SK-N-DZ (cell line): Measurements from ENCODE around the gene PRKCE.
A peak's percentile ranks its signal among the peaks of the same experiment; 100 is the strongest.

ENCODE experiments used
- DNase-seq: peaks from one replicate; pipeline ENCODE4 v3.0.0-alpha.2; 2015; ENCODE audit warnings: low spot score

The PRKCE gene

DNA sequence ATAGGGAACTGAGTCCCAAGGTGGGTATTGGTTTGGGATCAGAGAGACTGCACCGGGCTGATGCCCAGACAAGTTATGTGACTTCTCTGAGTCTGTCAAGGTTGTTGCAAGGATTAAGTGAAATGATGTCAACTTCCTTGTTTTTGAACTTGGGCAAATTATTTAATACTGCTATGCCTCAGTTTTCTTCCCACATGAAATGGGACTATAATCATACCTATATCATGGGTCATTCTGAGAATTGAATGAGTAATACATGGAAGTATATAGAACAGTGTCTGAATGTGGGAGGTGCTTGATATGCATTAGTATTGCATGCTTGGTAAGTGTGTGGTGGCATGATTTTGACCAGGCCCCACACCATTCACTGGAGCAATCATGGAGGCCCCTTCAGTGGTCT is 99.0 kb downstream of the PRKCE start:
- DNase-seq: no peak

- no peak for DNase-seq
Observed at GRCh38 chr2:45753381-45753780, 101.9 kb downstream of the PRKCE start.

DNA sequence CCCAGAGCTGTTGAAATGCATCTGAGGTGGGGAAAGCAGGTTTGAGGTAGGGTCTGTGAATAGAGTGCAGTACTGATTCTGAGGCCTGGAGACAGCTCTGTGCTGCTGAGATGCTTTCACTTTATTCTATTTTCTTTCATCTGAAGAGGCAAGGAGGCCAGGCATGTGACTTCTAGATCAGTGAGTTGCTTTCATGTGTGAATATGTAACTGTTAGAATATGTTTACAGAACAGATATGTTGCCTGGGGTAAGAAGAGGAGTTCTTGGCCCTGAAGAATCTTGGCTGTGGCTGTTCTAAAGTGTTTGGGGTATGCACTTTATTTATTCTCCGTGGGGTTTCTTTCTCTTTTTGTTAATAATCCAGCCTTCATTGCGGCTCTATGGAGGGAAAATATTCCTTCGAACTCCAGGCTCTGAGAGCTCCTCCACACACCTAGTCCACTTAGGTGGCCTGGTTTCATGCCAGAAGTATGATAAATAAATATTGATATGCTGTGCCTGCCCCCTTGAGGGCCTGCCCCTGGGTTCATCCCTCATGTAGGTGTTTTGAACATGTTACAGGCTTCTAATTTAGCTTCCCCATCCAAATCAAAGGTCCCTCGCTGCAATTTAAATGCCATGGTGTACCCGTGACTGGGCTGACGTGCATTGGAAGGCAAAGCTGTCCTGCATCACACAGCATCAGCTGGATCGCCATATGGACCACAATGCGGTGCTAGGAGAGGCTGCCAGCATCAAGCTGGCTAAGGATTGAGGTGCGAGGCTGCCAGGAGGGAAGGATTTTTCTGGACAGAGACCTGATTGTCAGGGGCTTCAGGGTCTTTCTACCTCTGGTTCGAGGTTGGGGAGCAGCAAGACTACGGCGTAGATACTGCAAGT is 102.9 kb downstream of the PRKCE start:
- DNase-seq: no peak

DNA sequence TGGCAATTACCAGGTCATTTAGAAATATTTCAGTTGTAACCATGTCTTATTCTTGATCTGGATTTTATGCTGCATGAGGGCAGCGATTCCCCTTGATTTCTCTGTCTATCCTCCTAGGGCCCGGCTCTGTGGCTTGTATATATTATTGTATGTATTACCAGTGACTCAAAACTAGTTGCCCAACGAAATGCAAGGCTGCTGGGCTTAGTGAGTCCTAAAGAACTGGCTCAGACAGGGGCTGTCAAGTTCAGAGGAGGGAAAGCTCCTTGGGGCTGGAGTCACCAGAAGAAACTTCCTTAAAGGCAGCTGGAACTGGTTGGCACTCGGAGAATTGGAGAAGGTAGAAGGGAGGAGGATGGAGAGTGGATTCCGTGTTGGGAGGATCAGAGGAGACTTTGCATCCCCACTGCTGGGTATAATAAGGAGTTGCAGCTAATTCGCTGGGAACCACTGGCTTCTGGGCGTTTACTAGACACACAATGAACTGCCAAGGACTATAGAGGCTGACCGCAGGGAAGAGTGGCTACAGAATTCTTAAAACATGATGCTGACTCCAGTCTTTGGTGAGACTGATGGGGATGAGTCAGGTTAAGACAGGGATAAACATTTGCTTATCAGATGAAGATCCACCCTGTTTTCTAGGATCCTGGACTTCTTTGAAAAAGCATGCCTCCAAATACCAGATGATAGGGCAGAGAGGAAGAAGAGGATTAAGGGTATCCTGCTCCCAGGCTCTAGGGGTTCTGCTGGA is 104.3 kb downstream of the PRKCE start:
- DNase-seq: no peak

DNA sequence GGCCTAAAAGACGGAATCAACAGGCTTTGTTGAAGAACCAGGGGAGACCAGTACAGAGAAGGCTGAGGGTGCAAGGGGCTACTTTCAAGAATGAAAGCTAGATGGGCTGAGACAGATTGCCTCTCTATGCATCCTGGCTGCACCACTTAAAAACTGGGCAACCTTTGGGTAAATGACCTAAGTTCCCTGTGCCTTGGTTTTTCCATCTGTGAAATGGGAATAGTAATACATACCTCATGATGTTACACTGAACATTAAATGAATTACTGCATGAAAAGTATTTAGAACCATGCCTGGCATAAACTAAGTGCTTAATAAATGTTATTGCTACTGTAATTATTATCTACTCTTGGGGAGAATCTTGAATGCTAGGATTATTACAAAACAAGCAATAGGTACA is 106.5 kb downstream of the PRKCE start:
- DNase-seq: no peak

- DNase-seq: peak; percentile 76
Observed at GRCh38 chr2:45759310-45759851, 107.9 kb downstream of the PRKCE start.

- DNase-seq: peak; percentile 66
Observed at GRCh38 chr2:45761635-45762034, 110.2 kb downstream of the PRKCE start.

- DNase-seq: no peak
Observed at GRCh38 chr2:45763255-45763654, 111.8 kb downstream of the PRKCE start.

- peak; percentile 84 for DNase-seq
Observed at GRCh38 chr2:45763797-45764196, 112.3 kb downstream of the PRKCE start.

DNA sequence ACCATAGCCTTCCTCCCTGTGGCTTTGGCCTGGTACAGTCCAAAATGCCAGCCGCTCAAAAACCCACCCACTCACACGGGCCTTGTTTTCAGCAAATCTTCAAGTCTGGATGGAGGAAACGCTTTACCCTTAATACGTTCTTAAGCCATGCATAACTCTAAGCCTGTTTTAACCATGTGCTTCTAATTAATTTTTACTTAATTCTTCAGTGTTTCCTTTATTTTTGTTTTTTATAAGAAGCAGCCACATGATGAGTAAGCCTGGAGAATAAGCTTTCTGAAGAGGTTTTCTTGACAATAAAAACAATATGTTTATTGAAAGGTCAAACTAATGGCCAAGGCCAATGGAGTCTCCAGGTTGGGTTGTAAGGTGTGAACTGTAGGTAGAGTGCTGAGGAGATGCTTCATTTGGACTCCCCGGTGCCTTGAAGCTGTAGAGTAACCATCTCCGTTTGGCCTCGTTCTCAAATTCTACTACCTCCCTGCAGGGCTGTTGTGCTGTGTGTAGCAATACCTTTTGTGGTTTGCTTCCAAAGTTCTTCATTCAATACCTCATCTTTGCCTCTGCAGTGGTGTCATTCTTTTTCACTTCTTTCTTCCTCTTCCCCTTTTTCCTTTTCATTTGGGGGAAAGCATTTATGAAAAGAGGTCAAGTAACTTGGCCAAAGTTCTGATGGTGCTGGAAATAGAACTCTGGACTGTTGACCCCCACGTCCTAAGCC is 113.7 kb downstream of the PRKCE start:
- DNase-seq: no peak

DNA sequence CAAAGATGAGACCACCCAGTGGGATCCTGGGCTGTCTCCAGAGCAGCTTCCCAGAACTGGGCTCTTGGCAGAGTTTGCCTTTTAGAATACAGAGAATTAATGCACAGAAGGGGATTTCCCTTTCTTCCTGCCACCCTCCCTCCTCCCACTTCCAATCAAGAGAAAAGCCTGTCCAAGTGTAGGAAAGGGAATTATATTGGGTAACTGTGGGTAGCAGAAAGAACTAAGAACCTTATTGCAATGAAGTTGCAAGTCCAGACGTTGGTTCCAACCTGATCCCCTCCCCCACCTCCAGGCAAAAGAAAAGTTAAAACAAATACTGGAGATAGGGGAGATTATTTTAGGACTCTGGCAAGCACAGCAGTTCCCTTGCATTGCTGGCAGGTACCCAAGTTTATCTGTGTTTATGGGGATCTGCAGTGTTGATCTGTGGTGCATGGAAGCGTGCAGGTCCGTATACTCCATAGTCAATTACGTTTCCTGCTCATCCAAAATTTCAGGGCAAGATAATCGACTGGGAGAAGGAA is 114.3 kb downstream of the PRKCE start:
- no peak for DNase-seq

DNA sequence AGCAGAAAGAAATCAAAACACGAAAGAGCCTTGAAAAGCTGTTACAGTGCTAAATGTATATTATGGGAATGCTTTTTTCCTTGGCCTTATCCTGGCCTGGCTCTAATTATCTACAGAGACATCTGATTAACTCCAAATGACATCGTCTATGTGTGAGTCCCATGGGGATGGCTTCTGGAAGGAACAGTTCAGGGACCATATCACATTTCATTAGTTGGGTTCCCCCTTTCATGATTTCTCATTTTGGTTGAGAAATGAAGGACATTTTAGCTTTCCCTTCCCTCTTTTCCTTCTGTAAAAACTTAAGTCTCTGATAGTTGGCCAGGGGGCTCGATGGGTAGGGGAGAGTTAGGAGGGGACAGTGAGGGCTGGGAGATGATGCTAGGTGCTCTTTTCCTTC is 116.7 kb downstream of the PRKCE start:
- peak; percentile 57 for DNase-seq

DNA sequence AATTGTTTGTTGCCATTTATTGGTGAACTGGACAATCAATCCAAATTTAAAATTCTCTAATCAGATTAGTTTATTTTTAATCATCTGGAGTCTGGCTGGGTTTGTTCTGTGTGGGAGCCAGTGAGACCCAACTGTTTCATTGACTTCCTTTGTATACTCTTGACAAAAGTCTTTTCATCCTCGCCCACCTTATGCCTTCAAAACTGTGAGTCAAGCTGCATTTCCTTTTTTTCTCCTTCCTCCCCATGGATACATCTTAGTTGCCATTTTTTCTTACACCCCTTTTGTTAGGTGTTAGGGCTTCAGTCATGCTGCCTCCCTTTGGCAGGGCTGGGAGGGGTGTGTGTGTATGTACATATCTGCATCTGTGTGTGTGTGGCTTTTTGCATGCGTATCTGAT is 117.6 kb downstream of the PRKCE start:
- DNase-seq: no peak

- DNase-seq: no peak
Observed at GRCh38 chr2:45769854-45770576, 118.5 kb downstream of the PRKCE start.

- no peak for DNase-seq
Observed at GRCh38 chr2:45770811-45771210, 119.3 kb downstream of the PRKCE start.

GRCh38 chr2:45771261-45771660 is 119.8 kb downstream of the PRKCE start:
- DNase-seq: peak; percentile 86

GRCh38 chr2:45772038-45772437 is 120.6 kb downstream of the PRKCE start:
- no peak for DNase-seq

GRCh38 chr2:45773909-45774308 is 122.4 kb downstream of the PRKCE start:
- DNase-seq: no peak

DNA sequence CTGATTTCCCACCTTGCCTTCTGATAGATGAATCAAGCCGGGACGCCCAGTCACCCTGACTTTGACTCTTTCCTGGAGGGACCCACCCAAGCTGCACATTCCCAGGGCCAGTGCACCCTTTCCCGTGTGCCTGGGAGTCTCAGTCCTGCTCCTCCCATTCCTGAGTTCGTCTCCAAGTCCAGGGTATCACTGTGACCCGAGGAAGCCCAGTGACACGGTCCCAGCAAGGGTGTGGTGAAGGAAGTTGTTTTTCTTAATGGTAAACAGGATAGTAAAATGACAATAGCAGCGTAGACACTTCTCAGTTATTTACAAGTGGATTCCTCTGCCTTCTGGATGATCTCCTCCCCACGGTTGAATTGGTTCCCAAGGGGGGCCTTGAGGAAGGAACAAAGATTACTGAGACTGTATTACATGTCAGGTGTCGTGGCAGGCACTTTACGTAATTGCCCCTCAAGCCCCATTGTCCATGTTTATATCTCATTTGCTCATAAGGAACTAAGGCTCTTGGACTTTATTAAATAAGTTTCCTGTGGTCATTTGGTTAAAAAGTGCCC is 123.3 kb downstream of the PRKCE start:
- DNase-seq: no peak

GRCh38 chr2:45776160-45776955 is 124.9 kb downstream of the PRKCE start:
- DNase-seq: no peak
